C4-2B (cell line): ENCODE results near the gene TXNDC12.

Experiments used
- H3K27ac ChIP-seq: fragments of 450-650 bp; 2 replicates; pipeline ENCODE4 v1.5.1; 2017
- ZFX ChIP-seq: fragments of 450-650 bp; IDR thresholded peaks from 2 replicates; pipeline ENCODE4 v1.6.1; 2017
- TF ChIP-seq, protein P1 (sequence below): fragments of 450-650 bp; conservative IDR thresholded peaks from 2 replicates; pipeline ENCODE4 v1.5.1; 2017; ENCODE audit warnings: mild to moderate bottlenecking

Gene TXNDC12

DNA sequence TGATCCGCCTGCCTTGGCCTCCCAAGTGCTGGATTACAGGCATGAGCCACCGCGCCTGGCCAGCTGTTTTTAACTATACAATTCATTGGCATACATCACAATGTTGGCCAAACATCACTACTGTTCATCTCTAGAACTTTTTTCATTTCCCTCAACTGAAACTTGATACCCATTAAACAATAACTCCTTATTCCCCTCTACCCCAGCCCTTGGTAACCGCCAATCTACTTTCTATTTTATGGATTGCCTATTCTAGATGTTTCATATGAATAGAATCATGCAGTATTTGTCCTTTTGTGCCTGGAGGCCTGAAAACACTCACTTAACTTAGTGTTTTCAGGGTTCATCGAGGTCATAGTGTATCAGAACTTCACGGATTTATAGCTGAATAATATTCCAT lies 17.3 kb upstream of the TXNDC12 start:
- TF ChIP-seq ZFX = no peak
- TF ChIP-seq, protein P1, sequence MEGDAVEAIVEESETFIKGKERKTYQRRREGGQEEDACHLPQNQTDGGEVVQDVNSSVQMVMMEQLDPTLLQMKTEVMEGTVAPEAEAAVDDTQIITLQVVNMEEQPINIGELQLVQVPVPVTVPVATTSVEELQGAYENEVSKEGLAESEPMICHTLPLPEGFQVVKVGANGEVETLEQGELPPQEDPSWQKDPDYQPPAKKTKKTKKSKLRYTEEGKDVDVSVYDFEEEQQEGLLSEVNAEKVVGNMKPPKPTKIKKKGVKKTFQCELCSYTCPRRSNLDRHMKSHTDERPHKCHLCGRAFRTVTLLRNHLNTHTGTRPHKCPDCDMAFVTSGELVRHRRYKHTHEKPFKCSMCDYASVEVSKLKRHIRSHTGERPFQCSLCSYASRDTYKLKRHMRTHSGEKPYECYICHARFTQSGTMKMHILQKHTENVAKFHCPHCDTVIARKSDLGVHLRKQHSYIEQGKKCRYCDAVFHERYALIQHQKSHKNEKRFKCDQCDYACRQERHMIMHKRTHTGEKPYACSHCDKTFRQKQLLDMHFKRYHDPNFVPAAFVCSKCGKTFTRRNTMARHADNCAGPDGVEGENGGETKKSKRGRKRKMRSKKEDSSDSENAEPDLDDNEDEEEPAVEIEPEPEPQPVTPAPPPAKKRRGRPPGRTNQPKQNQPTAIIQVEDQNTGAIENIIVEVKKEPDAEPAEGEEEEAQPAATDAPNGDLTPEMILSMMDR = no peak
- H3K27ac ChIP-seq = no peak overlapping the region

DNA sequence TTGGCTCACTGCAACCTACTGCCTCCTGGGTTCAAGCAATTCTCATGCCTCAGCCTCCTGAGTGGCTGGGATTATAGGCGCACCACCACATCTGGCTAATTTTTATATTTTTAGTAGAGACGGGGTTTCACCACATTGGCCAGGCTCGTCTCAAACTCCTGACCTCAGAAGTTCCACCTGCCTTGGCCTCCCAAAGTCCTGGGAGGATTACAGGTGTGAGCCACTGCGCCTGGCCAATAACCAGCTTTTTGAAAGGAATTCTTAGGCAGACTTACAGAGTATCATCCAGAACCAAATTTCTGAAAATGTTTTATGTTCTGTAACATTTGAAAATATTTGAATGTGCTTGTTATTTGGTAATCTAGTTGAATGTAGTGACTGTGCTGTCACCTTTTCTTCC lies 15.7 kb upstream of the TXNDC12 start:
- TF ChIP-seq ZFX = no peak
- TF ChIP-seq, protein P1 = no peak
- no peak overlapping the region for H3K27ac ChIP-seq

DNA sequence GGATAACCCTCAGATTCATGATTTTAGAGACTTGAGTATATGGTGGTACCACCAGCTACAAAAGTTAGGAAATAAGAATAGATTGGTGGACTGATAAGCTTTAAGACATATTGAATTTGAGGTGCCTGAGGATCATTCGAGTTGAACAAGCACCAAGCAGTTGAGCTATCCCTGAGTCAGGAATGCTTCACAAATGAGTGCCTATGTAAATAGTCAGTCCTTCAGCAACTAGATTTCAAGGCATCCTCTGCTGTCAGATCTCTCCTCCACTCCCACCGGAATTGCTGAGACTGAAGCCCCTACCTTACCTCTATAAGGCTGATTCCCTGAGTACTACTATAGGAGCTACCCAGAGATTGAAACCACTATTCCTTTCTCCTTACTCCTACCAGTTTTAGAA lies 8.2 kb upstream of the TXNDC12 start:
- H3K27ac ChIP-seq = no peak overlapping the region
- TF ChIP-seq, protein P1 = no peak
- no peak for TF ChIP-seq ZFX

DNA sequence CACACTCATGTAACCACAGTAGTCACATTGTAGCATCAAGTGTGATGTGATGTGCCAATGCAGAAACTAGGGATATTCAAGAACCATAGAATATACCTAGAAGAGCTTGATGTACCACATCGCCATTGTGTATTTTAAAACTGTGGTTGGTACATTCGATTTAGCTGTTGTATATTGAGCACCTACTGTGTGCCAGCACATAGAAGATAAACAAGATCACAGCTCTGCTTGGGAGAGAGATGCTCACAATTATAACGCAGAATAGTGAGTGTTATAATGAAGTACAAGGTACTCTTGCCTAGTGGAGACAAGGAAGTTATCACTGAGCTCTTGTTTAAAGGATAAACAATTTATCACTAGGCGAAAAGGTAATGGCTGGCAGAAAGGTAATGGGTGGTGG lies 5.8 kb upstream of the TXNDC12 start:
- H3K27ac ChIP-seq = no peak overlapping the region
- TF ChIP-seq, protein P1 = no peak
- no peak for TF ChIP-seq ZFX

DNA sequence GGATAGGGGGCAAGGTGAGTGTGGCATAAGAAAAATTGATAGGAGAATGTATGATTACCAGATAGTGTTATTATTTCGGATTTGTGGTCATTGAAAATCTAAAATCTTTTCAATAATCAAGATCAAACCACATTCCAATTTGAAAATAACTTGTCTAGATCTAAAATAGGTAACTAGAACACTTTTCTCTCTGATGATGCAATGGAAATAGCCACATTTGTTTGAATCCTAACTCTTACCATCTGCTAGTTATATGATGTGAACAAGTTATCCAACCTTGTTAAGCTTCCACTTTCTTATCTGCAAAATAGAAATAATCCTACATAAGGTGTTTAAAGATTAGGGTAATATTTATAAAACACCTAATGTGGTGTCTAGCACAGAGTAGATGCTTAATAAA lies 4.9 kb upstream of the TXNDC12 start:
- TF ChIP-seq ZFX = no peak
- TF ChIP-seq, protein P1 = no peak
- no peak overlapping the region for H3K27ac ChIP-seq

DNA sequence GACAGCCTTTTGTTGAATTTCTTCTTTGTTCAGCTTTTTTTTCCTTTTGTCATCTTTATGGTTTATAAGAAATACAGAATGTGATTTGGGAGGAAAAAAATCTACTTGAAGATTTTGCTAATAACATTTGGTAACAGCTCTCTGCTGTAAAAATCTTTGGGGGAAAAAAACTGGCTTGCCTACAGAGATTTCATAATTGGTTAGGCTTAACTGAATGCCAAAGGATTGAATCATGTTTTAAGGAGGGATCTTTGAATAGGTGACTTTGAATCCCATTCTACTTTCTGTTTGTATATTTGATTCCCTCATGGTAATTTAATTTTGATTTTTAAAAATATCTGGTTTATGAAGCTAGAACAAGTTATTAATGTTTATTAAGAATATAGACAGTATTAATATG lies 4.3 kb upstream of the TXNDC12 start:
- no peak overlapping the region for H3K27ac ChIP-seq
- TF ChIP-seq ZFX = no peak
- TF ChIP-seq, protein P1 = no peak

DNA sequence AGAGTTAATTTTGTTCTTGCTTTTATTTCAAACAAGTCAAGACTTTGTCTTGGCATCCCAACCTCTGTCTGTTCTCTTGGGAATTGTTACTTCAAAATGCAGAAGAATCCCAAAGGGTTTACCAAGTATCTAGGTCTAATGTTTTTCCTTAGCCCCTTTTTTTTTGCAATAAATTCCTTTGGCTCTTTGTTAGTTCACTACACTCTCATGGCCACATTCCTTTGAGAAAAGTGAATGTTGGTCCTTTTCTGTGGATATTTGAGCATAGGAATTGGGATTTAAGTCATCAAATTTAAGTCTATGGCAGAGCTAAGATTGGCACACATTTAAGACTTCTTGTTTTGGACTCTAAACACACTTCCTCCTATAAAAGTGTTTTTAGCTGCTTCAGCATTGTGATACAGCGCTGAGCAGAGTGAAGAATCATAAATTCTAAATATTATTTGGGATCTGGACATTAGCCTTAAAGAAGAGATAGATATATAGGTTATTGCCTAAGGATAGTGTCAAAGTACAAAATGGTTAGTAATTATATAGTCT lies 3.0 kb upstream of the TXNDC12 start:
- no peak overlapping the region for H3K27ac ChIP-seq

More for the DNA sequence above, 3.0 kb upstream of the TXNDC12 start:
- TF ChIP-seq ZFX = no peak
- TF ChIP-seq, protein P1 = no peak
